Measurements from ENCODE around the gene ZNF184.

- no peak for TF ChIP-seq CTCF (conservative IDR thresholded peaks at IDR 0.05 in 1 of 2, IDR thresholded peaks at IDR 0.05 in 1 of 2; ENCODE audit: extremely low read depth in 1 of 2, insufficient read depth in 1 of 2, low read depth in 1 of 2, low read length in 2 of 2)
- TF ChIP-seq EZH2 (IDR thresholded peaks at IDR 0.05; ENCODE audit: borderline replicate concordance, low read length), result no peak
These were observed 50.1 kb downstream of the ZNF184 start for GRCh38 chr6:27422651-27423332.

All from mammary epithelial cell (primary cell).